AG08395 (cell line): Measurements from ENCODE around the gene ENOSF1.
A peak's percentile ranks its signal among the peaks of the same experiment; 100 is the strongest.

Source experiments
- DNase-seq: peaks from one replicate; pipeline ENCODE4 v3.0.0; 2012; ENCODE audit warnings: mixed read lengths, low spot score

The ENOSF1 gene

DNA sequence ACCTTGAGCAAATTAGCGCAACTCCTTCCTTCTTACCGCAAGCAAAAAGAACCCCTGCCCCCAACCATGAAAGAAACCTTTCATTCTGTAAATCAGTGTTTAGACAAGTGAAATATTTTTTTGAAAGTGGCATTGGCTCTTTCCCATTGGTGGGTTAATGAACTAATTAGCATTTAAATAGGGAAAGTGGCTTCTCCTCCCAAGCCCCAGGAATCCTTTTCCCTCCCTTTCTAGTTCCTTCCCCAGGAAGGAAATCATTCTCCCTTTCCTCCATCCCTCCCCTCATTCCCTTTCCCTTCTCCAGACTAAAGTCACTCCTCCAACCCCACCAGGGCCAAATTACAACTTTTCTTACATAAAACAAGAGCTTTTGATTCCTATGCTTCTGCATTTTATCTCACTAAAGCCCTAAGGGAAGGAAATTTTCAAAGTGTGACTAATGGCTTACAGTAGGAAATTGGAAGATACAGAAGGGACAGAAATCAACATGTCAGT is 77.8 kb downstream of the ENOSF1 start:
- no peak for DNase-seq

DNA sequence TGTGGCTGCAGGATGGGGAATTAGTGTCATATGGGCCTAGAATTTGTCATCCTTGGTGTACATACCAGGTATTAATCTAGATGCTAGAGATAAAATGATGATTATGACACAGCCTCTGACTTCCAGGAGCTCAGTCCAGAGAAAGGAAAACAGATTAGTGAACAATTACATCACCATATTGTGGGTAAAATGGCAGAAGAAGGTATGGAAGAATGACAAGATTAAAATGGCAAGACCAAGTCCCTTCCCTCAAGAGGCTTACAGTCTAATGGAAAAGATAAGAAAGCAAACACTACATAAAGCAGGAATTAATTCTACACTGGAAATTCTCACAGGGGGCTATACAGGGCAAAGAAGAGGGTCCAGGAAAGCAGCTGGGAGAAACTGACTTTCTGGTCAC is 80.9 kb downstream of the ENOSF1 start:
- DNase-seq = no peak

DNA sequence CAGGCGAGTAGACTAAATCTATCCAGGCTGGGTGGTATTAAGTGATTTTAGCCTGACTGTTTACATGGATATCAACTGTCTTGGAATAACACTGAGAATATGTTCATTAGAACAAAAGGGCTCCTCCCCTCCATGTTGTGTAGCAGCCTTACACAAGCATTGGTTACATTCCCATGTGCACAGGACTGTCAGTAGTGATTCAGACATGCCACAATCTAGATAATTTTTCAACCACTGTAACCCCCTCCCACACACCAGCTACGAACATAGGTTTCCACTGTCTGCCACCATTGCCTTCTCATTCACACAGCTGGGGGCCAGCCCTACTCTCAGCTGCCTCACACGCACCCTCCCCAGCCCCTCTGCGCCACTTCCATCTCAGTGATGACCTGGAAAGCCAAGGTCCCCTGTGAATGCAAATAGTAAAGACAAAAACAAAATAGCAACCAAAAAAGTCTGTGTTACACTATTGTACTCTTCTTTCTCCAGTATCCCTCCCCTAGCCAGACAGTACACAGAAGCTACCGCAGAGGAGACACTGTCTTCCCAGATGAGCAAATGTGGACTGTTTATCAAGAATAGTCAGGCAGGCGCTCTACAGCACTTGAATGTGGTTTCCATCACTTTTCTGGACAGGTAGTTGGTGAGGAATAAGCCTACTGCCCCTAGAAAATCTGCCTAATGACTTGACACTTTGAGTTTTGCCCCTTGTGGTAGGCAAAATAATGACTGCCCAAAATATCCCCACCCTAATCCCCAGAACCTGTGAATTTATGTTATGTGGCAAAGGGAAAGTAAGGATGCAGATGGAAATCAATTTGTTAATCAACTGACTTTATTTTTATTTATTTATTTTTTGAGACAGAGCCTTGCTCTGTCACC is 82.9 kb downstream of the ENOSF1 start:
- no peak for DNase-seq

DNA sequence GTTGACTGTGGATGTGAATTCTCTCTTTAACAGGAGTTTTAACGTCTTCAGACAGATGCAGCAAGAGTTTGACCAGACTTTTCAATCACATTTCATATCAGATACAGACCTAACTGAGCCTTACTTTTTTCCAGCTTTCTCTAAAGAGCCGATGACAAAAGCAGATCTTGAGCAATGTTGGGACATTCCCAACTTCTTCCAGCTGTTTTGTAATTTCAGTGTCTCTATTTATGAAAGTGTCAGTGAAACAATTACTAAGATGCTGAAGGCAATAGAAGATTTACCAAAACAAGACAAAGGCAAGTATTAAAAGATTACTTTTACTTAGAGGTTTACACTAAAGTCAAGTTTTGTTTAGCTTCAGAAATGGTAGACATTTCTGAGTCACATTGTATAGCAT is 85.2 kb downstream of the ENOSF1 start:
- DNase-seq = no peak

DNA sequence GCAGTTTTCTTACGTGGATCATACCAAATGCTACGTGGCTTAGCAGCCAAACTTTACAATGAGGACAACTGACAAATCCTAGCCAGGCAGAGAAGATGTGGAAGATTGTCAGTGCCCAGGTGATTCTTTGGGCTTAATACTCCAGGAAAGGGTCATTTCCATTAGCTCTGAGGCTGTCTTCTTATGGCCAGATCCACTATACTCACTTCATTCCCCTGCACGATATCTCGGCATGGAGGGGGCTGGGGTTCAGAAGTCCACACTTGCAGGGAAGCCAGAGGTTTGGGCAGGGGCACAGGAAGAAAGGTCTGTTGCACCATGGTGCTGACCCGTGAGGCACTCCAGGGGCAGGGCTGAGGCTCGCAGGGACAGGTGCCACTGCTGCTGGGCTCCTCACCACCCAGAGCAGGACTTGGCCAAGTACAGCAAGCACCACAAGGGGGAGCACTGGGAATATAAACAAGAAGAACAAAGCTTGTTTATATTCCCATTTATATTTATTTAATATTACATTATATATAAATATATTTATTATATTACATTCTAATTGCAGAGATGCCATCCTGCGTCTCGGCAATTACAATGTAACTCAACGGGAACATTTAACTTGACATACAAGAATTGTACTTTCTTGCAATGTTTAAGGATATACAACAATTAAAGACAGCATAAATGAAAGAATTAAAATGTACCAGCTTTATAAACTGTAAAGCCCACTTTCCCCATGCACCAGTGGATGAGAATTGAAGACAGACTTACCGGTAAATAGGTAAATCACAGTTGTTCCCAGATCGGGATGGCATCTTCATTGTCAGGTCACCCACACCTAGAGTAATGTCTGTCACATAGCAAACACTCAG is 88.4 kb downstream of the ENOSF1 start:
- DNase-seq = peak; percentile 54

DNA sequence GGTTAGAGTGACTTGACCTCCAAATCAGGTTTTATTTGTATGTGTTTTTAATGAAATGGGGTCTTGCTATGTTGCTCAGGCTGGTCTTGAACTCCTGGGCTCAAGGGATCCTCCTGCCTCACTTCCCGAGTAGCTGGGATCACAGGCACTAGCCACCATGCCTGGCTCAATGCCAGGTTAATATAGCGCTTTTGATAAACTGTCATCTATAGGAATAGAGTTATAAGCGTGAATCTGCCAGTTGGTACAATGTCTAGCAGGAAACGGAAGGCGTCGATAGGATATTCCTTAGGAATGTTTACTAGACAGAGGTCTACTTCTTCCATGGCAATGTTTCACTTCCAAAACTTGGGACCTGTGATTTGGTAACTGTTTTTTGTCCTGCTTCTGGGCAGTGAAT is 90.1 kb downstream of the ENOSF1 start:
- no peak for DNase-seq

DNA sequence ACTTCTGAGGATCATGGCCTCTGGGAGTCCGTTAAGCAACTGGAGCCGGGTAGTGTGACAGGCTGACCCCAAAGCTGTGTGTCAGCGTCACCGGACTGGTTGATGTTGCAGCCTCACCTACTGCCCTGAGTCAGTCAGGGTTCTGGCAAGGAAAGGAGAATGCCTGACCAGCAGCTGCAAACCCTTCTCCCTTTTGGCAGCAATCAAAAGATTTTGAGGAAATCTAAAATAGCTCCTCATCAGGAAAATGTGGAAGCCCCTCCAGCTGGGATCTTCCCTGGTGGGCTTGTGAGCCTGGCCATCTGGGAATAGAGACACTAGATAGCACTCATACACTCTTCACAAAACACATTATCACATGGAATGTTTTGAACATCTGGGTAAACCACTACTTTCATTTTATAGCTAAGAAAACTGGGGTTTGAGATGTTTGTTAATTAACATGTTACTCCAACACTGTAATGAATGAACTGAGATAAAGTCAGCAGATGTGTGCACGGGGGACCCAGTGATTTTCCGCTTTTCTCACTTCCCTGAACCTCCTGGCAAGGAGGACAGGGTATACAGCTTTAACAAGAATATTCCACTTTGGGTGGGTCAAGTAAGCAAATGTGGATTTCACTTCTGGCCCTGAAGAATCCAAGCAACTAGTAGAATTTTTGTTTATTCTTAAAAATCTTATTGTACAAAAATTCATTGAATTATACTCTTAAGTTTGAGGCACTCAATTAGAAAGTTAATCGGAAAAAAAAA is 91.0 kb downstream of the ENOSF1 start:
- DNase-seq = peak; percentile 81
